Mesenchymal stem cell (in vitro differentiated cells and primary cell): ENCODE measurements around the gene CARD8.
"Not testable (repeated sequence)": the region's sequence is repeated elsewhere in the genome, so short reads cannot be mapped to it uniquely, and the experiment has no call there.

Experiments
- DNase-seq: peaks from one replicate; pipeline ENCODE4 v3.0.0-alpha.2; 2013
- H2AFZ ChIP-seq: one replicate; pipeline ENCODE4 v1.6.1; 2013; ENCODE audit warnings: low read depth, mild to moderate bottlenecking, control low read depth, inconsistent platforms, low read length, moderate library complexity
- H2AK5ac ChIP-seq: 2 replicates; pipeline ENCODE4 v1.6.1; 2013; ENCODE audit warnings: low read length, moderate library complexity, mild to moderate bottlenecking, inconsistent platforms; ENCODE audit not compliant: severe bottlenecking
- H2BK120ac ChIP-seq: one replicate; pipeline ENCODE4 v1.6.1; 2013; ENCODE audit warnings: low read depth, mild to moderate bottlenecking, inconsistent platforms, low read length, moderate library complexity
- H2BK12ac ChIP-seq, 2 experiments: one replicate each; pipeline ENCODE4 v1.6.1; 2013; ENCODE audit warnings: inconsistent platforms in 2 of 2, low read length in 2 of 2, mild to moderate bottlenecking in 2 of 2, moderate library complexity in 2 of 2, control low read depth in 1 of 2
- H2BK15ac ChIP-seq: one replicate; pipeline ENCODE4 v1.6.1; 2013; ENCODE audit warnings: mild to moderate bottlenecking, low read depth, inconsistent platforms; ENCODE audit not compliant: poor library complexity, severe bottlenecking
- H2BK5ac ChIP-seq: 2 replicates; pipeline ENCODE4 v1.6.1; 2013; ENCODE audit warnings: low read depth, mild to moderate bottlenecking, low read length, control low read depth, inconsistent platforms; ENCODE audit not compliant: poor library complexity, severe bottlenecking
- H3K14ac ChIP-seq, 2 experiments: one replicate each; pipeline ENCODE4 v1.6.1; 2013; ENCODE audit warnings: inconsistent platforms in 2 of 2, low read length in 2 of 2, control low read depth in 1 of 2, mild to moderate bottlenecking in 1 of 2, moderate library complexity in 1 of 2
- H3K18ac ChIP-seq, 2 experiments: one replicate each; pipeline ENCODE4 v1.6.1; 2013; ENCODE audit warnings: inconsistent platforms in 2 of 2, low read length in 2 of 2, control low read depth in 1 of 2, low read depth in 1 of 2, mild to moderate bottlenecking in 1 of 2
- H3K23ac ChIP-seq, 2 experiments: one replicate each; pipeline ENCODE4 v1.6.1; 2013; ENCODE audit warnings: inconsistent platforms in 2 of 2, low read length in 2 of 2, mild to moderate bottlenecking in 2 of 2, moderate library complexity in 2 of 2, control low read depth in 1 of 2
- H3K27ac ChIP-seq: 2 replicates; pipeline ENCODE4 v1.5.1; 2013; ENCODE audit warnings: mild to moderate bottlenecking, moderate library complexity, low read length, control low read depth, inconsistent platforms; ENCODE audit not compliant: poor library complexity, severe bottlenecking
- H3K27me3 ChIP-seq, 2 experiments: 2 replicates each; pipeline versions ENCODE4 v1.6.1 to v1.7.0; 2013; ENCODE audit warnings: low read length in 2 of 2, mild to moderate bottlenecking in 2 of 2, moderate library complexity in 2 of 2, control low read depth in 1 of 2, inconsistent platforms in 1 of 2; ENCODE audit not compliant: control insufficient read depth in 1 of 2, insufficient read depth in 1 of 2
- H3K36me3 ChIP-seq, 2 experiments: 2 replicates each; pipeline versions ENCODE4 v1.6.1 to v1.7.0; 2013; ENCODE audit warnings: low read length in 2 of 2, control low read depth in 1 of 2, inconsistent platforms in 1 of 2, low read depth in 1 of 2, mild to moderate bottlenecking in 1 of 2; ENCODE audit not compliant: insufficient read depth in 2 of 2, control insufficient read depth in 1 of 2
- H3K4ac ChIP-seq, 2 experiments: one replicate each; pipeline ENCODE4 v1.6.1; 2013; ENCODE audit warnings: inconsistent platforms in 2 of 2, low read length in 2 of 2, mild to moderate bottlenecking in 2 of 2, moderate library complexity in 2 of 2, control low read depth in 1 of 2, low read depth in 1 of 2
- H3K4me1 ChIP-seq: 2 replicates; pipeline ENCODE4 v1.6.1; 2013; ENCODE audit warnings: low read depth, low read length, control low read depth; ENCODE audit not compliant: control insufficient read depth, insufficient read depth
- H3K4me2 ChIP-seq: 2 replicates; pipeline ENCODE4 v1.6.1; 2013; ENCODE audit warnings: low read length, mild to moderate bottlenecking, inconsistent platforms; ENCODE audit not compliant: poor library complexity, severe bottlenecking
- H3K4me3 ChIP-seq, 2 experiments: 2 replicates each; pipeline versions ENCODE4 v1.5.1 to v1.7.0; 2013; ENCODE audit warnings: low read length in 2 of 2, mild to moderate bottlenecking in 2 of 2, control low read depth in 1 of 2, low read depth in 1 of 2; ENCODE audit not compliant: insufficient read depth in 1 of 2
- H3K79me1 ChIP-seq: replicated peaks from 2 replicates; pipeline ENCODE4 v1.6.1; 2013; ENCODE audit warnings: mild to moderate bottlenecking, control low read depth, low read length, inconsistent platforms; ENCODE audit not compliant: poor library complexity, severe bottlenecking
- H3K9ac ChIP-seq: 2 replicates; pipeline ENCODE4 v1.7.0; 2013; ENCODE audit warnings: mild to moderate bottlenecking, low read length, moderate library complexity
- H3K9me3 ChIP-seq: 2 replicates; pipeline ENCODE4 v1.7.0; 2013; ENCODE audit warnings: mild to moderate bottlenecking, low read length; ENCODE audit not compliant: control insufficient read depth
- H4K8ac ChIP-seq: one replicate; pipeline ENCODE4 v1.6.1; 2013; ENCODE audit warnings: inconsistent platforms, mild to moderate bottlenecking, low read length, moderate library complexity
- H4K91ac ChIP-seq: one replicate; pipeline ENCODE4 v1.6.1; 2013; ENCODE audit warnings: mild to moderate bottlenecking, low read length, inconsistent platforms
- WGBS: methylation state at CpG from one replicate; pipeline ENCODE4 v1.1.7; 2013; ENCODE audit warnings: mixed read lengths; 5-methylcytosine and 5-hydroxymethylcytosine counted together

CARD8 gene

GRCh38 chr19:48237057-48237456 lies 18.7 kb downstream of the CARD8 start:
- no peak overlapping the region for H3K14ac ChIP-seq
- H3K4me2 ChIP-seq = no peak overlapping the region
- peaks cover 4% of the 10 kb centered on the region for H3K9me3 ChIP-seq
- H2AK5ac ChIP-seq = no peak overlapping the region
- H4K91ac ChIP-seq = no peak overlapping the region
- H3K79me1 ChIP-seq = peaks cover 3% of the 10 kb centered on the region
- no peak overlapping the region for H3K4ac ChIP-seq
- no peak for DNase-seq
- WGBS = 77% methylated on average over 3 of the region's 3 CpGs
- no peak overlapping the region for H4K8ac ChIP-seq
- no peaks in the 10 kb centered on the region for H3K27me3 ChIP-seq
- no peak overlapping the region for H3K27ac ChIP-seq
- H3K36me3 ChIP-seq = peaks cover 11 to 46% of the 10 kb centered on the region in 2 experiments
- no peaks in the 10 kb centered on the region for H3K4me1 ChIP-seq
- no peak overlapping the region for H3K9ac ChIP-seq
- no peak overlapping the region for H3K4me3 ChIP-seq
- H2BK120ac ChIP-seq = no peak overlapping the region
- no peak overlapping the region for H3K23ac ChIP-seq
- no peak overlapping the region for H2BK5ac ChIP-seq
- no peak overlapping the region for H2AFZ ChIP-seq
- H3K18ac ChIP-seq = no peak overlapping the region
- no peak overlapping the region for H2BK12ac ChIP-seq
- H2BK15ac ChIP-seq = no peak overlapping the region

- H4K8ac ChIP-seq = no peak overlapping the region
- no peak overlapping the region for H3K4me2 ChIP-seq
- H3K4me1 ChIP-seq = no peaks in the 10 kb centered on the region
- H2BK120ac ChIP-seq = no peak overlapping the region
- H3K27ac ChIP-seq = no peak overlapping the region
- H3K23ac ChIP-seq = no peak overlapping the region
- no peaks in the 10 kb centered on the region for H3K27me3 ChIP-seq
- H4K91ac ChIP-seq = no peak overlapping the region
- no peak overlapping the region for H2AFZ ChIP-seq
- no peak overlapping the region for H3K14ac ChIP-seq
- no peak overlapping the region for H2BK5ac ChIP-seq
- peaks cover 28 to 48% of the 10 kb centered on the region in 2 experiments for H3K36me3 ChIP-seq
- no peak overlapping the region for H2BK15ac ChIP-seq
- no peaks in the 10 kb centered on the region for H3K79me1 ChIP-seq
- H3K9ac ChIP-seq = no peak overlapping the region
- DNase-seq = no peak
- no peak overlapping the region for H2BK12ac ChIP-seq
- WGBS = 91% methylated on average over 14 of the region's 19 CpGs
- H3K18ac ChIP-seq = no peak overlapping the region
- no peaks in the 10 kb centered on the region for H3K9me3 ChIP-seq
- H3K4me3 ChIP-seq = no peak overlapping the region
- no peak overlapping the region for H3K4ac ChIP-seq
- no peak overlapping the region for H2AK5ac ChIP-seq
Measured at GRCh38 chr19:48230555-48231129, 25.1 kb downstream of the CARD8 start.

GRCh38 chr19:48221628-48222027 lies 34.1 kb downstream of the CARD8 start:
- no peak overlapping the region for H4K91ac ChIP-seq

GRCh38 chr19:48220784-48221183 lies 34.9 kb downstream of the CARD8 start:
- H3K36me3 ChIP-seq = peaks cover 3 to 17% of the 10 kb centered on the region in 2 experiments
- not testable (repeated sequence) for H3K27me3 ChIP-seq, H3K14ac ChIP-seq, H4K91ac ChIP-seq, H2BK12ac ChIP-seq, H3K4ac ChIP-seq, H2BK5ac ChIP-seq, H3K9me3 ChIP-seq, H3K4me3 ChIP-seq, DNase-seq, H4K8ac ChIP-seq, H2BK15ac ChIP-seq, H3K4me2 ChIP-seq, H3K9ac ChIP-seq, H3K4me1 ChIP-seq, H3K79me1 ChIP-seq, H2BK120ac ChIP-seq, H2AK5ac ChIP-seq, H3K27ac ChIP-seq, H2AFZ ChIP-seq, H3K23ac ChIP-seq, H3K18ac ChIP-seq
- WGBS = 99% methylated on average over 3 of the region's 3 CpGs

More at GRCh38 chr19:48221628-48222027, 34.1 kb downstream of the CARD8 start:
- H3K4me2 ChIP-seq = no peak overlapping the region
- no peak overlapping the region for H3K4me3 ChIP-seq
- peaks cover 3 to 17% of the 10 kb centered on the region in 2 experiments for H3K36me3 ChIP-seq
- H3K4me1 ChIP-seq = peaks cover 9% of the 10 kb centered on the region
- H4K8ac ChIP-seq = no peak overlapping the region
- 98% methylated on average over 5 of the region's 5 CpGs for WGBS
- no peak overlapping the region for H3K23ac ChIP-seq
- H3K9ac ChIP-seq = no peak overlapping the region
- no peak overlapping the region for H3K4ac ChIP-seq
- no peaks in the 10 kb centered on the region for H3K27me3 ChIP-seq
- H2BK12ac ChIP-seq = no peak overlapping the region
- H2BK120ac ChIP-seq = no peak overlapping the region
- H3K9me3 ChIP-seq = no peaks in the 10 kb centered on the region
- H2BK15ac ChIP-seq = no peak overlapping the region
- DNase-seq = no peak
- no peak overlapping the region for H3K27ac ChIP-seq
- H2AK5ac ChIP-seq = no peak overlapping the region
- H3K18ac ChIP-seq = no peak overlapping the region
- no peak overlapping the region for H2AFZ ChIP-seq
- no peak overlapping the region for H2BK5ac ChIP-seq
- H3K79me1 ChIP-seq = no peaks in the 10 kb centered on the region
- H3K14ac ChIP-seq = no peak overlapping the region
